Central memory CD4-positive, alpha-beta T cell (primary cell): ENCODE data around the gene PPP4R3B.
"Not testable (repeated sequence)": the region's sequence is repeated elsewhere in the genome, so short reads cannot be mapped to it uniquely, and the experiment has no call there.

Experiments used
- DNase-seq: peaks from one replicate; pipeline ENCODE4 v3.0.0; 2022

PPP4R3B gene

DNA sequence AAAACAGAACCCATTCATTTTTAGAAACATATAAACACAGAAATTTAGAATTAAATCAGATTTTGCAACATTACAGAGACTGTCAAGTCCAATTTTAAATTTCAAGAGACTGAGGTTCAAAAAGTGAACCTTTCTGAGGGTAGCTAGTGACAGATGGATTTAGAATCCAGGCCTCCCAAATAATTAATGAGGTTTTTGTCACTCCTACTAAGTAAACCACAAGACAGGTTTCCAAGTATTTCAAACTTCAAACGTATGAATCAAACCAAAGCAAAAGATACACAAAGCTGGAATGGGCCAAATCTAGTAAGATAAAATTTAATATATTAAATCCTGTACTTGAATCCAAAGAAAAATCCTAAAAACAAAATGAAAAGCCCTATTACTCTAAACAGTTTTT lies 25.3 kb downstream of the PPP4R3B start:
- no peak for DNase-seq

DNA sequence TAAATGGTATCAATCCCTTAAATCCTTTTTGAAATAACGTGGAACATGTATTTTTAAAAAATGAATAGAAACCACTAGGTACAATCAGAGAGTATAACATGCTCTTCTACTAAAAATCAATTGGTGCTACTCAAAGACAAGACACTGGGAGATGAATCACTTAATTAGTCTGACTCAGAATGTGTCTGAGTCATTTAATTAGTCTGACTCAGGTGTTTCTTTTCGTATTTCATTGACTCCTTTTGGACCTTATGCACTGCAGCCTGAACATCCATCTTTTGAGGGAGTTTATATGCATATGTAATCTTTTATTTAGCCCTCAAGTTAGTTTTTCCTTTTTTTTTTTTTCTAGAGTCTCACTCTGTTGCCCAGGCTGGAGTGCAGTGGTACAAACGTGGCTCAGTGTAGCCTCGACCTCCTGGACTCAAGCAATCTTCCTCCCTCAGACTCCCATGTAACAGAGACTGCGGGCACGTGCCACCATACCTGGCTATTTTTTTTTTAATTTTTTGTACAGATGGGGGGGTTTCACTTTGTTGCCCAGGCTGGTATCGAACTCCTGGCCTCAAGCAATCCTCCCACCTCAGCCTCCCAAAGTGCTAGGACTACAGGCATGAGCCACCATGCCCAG lies 26.5 kb downstream of the PPP4R3B start:
- DNase-seq, result no peak

DNA sequence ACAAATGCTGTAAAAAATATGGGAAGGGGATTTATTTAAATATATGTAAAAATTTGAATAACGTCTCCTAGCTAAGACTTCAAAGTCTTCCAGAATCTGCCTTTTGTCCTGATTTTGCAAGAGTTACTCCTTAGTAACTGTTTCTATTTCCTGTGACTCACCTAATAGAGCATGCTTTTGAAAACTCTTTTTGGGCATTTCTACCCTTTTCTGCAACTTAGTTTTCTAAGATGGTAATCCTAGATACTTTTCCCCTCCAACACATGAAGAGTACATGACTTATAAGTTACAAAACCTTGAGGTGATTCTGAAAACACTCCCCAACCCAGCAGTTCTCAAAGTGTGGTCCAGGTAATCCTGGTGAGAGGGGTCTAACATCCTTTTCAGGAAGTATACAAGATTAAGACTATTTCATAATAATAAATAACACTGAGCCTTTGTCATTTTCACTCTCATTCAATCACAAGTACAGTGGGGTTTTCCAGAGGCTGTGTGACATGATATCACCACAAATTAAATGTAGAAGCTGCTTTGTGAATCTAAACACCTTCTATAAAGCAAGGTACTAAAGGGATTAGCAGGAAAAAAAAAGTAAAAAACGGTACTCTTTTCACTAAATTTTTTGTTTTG lies 31.9 kb downstream of the PPP4R3B start:
- no peak for DNase-seq

DNA sequence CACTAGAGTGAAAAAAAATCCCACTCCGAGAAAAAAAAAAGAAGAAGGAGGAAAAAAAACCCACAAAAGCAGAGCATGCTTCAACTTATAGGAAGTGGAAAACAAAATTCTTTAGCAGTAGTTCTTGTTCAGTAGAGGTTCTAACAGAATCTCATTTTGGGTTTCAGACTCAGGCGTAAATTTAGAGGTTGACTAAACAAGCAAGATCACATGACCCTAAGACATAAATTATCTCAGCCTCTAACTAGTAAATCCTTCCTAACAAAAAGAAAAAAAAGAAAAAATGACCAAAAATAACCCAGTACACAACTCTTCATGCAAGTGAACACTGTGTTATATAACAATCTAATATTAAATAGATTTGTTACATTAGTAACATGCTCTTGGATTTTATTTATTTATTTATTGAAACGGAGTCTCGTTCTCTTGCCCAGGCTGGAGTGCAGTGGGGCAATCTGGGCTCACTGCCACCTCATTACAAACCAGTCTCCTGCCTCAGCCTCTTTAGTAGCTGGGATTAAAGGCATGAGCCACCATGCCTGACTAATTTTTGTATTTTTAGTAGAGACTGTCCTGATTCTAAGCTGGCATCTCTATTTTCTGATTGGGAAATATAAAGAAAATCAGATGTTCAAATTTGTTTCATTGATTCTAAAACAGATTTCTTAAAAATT lies 35.4 kb downstream of the PPP4R3B start:
- DNase-seq, result no peak

DNA sequence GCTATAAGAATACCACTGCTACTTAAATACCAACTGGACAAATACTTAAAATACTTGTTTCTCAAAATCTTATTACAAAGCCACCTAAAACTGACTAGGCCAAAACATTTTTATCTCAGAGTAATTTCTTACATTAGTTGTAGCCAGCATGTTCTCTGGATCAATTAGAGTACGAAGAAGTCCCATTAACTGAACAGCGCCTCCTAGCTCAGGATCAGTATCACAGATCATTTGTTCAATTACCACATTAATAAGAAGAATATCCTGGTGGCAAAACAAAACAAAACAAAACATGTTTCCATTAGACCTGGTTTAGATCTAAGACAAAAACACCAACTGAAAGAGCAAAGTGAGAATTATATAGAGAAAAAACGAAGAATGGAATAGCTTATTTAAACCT lies 36.0 kb downstream of the PPP4R3B start:
- DNase-seq, result no peak

DNA sequence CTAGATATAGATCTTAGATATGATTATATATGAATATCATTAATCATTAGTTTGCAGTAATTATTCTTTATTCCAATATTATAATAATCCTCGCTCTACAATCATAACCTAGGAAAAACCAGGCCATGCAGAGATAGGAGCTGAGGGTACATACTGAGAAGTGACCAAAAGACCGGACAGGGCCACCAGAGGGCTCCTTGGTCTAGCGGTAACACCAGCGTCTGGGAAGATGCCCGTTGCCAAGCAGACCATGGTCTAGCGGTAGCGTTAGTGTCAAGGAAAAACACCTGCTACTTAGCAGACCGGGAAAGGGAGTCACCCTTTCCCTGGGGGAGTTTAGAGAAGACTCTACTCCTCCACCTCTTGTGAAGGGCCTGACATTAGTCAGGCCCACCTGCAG lies 48.4 kb downstream of the PPP4R3B start:
- not testable (repeated sequence) for DNase-seq

DNA sequence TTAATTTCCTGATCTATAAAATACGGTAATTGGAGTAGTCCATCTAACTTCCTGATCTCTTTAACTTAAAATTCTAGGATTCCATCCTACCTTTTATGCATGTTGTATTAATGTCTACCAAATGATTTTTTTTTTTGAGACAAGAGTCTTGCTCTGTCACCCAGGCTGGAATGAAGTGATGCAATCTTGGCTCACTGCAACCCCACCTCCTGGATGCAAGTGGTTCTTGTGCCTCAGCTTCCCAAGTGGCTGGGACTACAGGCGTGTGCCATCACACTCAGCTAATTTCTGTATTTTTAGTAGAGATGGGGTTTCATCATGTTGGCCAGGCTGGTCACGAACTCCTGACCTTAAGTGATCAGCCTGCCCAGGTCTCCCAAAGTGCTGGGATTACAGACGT lies 50.1 kb downstream of the PPP4R3B start:
- no peak for DNase-seq

DNA sequence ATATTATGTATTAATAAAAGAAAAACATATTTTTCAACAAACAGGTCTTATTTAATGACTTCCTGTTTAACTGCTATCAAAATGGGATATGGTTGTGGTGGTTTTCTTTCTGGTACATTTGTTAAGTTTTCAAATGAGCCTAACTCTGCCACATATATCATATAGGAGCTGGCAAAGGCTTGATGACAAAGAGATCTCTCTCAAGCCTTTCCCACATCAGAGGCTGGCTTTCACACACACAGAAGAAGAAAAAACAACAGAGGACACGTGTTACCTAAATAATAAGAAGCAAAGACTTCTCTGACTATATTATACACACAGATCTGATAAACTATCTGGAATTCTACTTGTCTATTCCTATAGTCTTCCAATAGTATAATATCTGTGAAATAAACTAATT lies 51.8 kb downstream of the PPP4R3B start:
- no peak for DNase-seq

DNA sequence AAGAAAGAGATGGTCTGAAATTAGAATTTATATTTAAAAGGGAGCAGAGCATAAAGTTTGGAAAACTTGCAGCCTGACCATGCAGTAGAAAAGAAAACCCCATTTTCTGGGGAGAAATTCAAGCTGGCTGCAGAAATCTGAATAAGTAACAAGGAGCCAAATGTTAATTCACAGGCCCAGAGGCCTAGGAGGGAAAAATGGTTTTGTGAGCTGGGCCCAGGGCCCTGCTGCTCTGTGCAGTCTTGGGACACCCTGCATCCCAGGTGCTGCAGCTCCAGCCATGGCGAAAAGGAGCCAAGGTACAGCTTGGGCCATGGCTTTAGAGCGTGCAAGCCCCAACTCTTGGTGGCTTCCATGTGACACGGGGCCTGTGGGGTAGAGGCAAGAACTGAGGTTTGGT lies 56.6 kb downstream of the PPP4R3B start:
- DNase-seq, result no peak

DNA sequence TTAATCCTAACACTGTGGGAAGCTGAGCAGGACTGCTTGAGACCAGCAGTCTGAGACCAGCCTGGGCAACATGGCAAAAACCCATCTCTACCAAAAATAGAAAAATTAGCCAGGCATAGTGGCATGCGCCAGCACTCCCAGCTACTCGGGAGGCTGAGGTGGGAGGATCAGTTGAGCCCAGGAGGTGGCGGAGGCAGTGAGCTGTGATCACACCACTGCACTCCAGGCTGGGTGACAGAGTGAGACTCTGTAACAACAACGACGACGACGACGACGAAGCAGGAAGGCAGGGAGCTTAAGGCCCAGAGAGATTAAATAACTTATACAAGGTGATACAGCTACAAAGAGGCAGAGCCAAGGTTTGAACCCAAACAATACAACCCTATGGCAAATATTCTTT lies 60.6 kb downstream of the PPP4R3B start:
- no peak for DNase-seq

DNA sequence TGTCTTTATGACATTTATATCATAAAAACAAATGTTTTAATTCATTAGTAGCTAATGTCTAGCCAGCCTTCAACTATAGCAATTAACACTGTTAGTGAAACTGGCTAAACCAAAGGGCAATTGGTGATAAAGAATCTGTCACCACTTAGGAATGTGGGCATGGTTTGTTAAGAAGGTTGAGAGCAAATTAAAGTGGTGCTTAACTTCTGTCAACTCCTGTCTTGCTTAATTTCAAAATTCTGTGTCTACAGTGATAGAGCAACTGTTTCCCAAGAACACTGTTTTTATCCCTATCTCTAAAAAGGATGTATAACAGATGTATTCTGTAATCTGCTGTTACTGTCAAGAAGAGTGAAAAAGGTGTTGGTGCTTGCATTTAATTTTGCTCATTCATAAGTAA lies 61.4 kb downstream of the PPP4R3B start:
- DNase-seq, result no peak

DNA sequence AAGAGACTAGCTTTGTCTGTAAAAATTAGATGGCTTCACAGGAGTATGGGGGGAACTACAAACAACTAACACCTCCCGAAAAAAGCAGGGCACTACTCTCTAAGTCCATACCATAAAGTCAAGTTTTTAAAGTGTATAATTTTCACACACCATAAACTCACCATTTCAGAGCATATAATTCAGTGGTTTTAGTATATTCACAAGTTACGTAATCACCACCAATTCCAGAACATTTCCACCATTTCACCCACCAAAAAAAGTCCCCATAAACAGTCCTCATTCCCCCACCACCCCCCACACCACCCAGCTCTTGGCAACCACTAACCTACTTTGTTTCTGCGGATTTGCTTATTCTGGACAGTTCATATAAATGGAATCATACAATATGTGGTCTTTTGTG lies 64.1 kb downstream of the PPP4R3B start:
- DNase-seq, result no peak

DNA sequence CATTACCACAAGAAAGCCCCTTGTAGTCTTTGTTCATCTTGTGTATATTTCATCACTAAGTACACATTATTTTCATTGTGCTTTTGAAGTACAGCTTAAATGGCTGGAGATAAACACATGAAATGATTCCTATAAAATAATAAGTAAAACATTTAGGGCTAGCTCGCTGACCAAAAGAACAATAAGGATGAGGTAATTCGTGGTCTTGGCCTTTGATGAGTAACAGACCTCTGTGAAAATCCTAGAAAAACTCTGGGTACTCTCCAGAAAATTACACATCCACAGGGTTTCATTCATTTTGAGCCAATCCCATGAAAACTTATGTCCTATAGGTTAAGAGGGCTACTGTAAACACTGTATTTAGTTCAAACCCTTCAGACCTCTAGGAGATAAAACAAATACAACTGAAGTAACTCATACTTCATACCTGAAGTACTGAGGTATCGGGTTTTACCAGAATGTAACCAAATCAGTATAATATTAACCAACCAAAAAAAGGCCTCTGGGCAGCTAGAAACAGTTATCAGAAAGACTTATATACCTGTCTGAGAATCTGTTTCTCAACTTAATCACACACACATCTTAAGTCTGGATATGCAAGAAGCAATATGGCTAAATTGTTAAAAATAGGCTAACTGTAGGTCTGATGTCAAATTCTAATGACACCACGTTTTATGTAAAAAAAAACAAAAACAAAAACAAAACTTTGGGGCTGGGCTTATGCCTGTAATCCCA lies 66.9 kb downstream of the PPP4R3B start:
- no peak for DNase-seq

DNA sequence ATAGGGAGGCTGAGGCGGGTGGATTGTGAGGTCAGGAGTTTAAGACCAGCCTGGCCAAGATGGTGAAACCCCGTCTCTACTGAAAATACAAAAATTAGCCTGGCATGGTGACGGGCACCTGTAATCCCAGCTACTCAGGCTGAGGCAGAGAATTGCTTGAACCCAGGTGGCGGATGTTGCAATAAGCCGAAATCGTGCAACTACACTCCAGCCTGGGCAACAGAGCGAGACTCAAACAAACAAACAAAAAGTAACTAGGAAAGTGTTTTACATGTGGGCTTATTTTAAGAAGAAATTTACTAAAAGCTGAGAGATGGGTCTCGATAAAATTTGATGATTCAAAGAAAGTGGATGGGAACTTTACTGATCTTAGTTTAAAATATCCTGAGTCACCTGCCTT lies 69.7 kb downstream of the PPP4R3B start:
- not testable (repeated sequence) for DNase-seq

DNA sequence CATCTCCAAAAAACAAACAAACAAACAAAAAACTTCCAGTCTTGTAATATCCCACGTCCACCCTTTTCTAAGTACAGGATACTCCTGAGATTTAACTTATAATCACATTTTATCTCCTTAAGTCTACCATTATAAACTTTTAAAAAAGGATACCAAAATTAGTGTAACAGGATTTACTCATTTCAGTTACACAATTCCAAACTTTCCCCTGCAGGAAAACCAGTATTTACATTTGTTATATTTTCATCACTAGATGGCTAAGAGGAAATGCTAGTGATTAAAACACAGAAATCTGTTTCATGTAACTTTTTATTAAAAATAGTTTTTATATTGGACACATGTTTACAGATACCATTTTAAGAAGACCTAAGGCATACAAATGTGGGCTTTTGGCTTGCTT lies 70.4 kb downstream of the PPP4R3B start:
- DNase-seq, result no peak

DNA sequence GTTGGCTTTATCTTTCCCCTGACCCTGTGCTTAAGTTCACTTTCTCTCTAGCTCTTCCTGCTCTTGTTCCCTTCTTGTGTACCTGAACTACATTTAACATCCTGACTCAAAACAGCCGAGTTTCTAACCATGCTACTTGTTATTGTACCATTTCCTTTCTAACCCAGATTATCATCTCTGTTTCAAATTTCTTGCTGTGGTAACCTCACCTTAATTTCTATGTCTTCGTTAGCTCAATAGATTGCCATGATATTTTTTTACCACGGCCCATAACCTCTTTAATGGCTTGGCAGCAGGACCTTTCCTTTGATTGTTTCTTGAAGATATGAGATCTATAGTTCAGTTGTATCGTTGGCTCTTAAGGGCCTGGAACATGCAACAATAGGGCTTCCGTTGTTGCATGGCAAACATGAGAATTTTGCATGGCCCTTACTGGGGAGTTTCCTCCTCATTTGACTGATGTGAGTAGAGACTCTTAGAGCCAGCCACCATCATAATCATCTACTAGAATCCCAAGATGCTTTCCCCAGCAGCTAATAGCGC lies 86.8 kb downstream of the PPP4R3B start:
- DNase-seq, result peak; percentile 66

DNA sequence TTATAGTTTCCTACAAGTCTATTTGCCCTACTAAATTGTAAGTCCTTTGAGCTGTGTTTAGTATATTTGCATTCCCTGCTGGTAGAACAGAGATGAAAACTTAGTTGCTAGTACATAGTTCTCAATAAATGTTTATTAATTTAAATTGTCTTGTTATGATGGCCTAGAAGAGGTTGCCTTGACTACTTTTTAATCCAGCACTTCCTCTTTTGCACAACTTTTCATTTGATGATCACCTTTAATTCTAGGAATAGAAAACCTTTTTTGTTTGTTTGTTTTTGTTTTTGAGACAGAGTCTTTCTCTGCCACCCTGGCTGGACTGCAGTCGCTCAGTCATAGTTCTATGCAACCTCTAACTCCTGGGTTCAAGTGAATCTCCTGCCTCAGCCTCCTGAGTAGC lies 91.2 kb downstream of the PPP4R3B start:
- no peak for DNase-seq

DNA sequence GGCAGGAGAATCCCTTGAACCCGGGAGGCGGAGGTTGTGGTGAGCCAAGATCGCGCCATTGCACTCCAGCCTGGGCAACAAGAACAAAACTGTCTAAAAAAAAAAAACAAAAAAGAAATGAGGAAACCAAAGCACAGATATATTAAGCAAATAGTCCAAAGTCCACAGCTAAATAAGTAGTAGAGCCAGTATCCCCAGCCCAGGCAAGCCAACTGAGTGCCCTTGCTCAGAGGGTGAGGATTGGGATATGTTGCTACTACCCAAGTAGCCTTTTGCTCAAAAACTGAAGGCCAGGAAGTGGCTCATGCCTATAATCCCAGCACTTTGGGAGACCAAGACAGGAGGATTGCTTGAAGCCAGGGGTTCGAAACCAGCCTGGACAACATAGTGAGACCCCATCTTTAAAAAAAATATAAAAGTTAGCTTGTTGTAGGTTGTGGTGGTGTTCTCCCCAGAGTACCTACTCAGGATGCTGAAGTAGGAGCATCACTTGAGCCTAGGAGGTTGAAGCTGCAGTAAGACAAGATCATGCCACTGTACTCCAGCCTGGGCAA lies 92.5 kb downstream of the PPP4R3B start:
- no peak for DNase-seq

DNA sequence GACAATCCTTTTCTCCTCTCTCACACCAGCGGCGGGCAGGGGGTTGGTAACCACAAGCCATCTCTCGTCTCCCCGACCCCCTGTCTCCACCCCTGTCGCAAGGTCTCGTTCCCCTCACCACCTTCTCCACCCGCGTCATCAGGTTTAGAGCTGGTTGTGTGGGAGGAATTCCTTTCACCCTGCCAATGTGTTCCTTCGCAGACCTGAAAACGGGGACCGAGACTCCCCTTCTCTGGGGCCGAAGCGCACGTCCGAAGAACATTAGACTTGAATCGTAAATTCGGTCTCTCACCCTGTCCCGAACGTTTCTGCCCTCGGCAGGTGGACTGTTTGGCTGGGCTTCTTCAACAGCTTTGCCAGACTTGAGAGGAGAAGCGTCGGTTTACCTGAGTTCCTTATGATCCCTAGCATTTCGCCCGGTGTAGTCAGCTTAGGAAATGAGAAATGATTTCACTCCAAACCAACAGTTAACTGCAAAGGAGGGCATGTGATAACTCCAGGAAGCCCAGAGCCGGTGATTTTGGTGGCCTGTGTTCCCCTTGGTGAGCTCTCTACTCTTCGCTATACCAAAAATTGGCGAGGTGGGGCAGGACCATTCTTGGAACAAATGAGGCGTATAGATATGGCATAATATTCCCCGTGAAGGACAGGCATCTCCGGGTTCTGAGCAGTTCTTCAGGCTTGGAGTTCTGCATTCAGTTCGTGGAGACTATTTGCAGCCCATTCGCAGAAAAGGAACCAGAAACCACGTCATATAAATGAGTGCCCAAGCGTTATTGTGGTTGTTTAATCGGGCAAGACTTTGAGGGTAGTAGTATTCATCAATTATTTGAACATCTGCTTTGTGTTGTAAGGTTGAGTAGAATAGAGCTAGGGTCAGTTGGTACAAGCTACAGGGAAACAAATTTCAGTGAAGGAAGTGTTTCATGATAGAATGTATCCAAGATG lies 97.2 kb downstream of the PPP4R3B start:
- peak; percentile 3 for DNase-seq

DNA sequence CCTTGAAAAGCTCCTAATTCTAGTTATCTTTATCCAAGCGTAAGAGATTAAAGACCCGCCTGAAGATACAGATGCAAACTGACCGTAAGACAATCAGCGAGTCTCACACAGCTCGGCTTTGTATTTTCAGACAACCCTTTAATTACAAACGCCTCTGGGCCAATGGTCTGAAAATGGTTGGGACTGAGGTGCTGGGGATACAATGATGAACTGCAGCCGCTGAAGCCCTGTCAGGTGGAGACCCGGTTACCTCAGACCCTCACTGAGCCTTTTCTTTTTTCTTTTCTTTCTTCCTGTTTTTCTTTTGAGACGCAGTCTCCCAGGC lies 98.6 kb downstream of the PPP4R3B start:
- DNase-seq, result no peak

DNA sequence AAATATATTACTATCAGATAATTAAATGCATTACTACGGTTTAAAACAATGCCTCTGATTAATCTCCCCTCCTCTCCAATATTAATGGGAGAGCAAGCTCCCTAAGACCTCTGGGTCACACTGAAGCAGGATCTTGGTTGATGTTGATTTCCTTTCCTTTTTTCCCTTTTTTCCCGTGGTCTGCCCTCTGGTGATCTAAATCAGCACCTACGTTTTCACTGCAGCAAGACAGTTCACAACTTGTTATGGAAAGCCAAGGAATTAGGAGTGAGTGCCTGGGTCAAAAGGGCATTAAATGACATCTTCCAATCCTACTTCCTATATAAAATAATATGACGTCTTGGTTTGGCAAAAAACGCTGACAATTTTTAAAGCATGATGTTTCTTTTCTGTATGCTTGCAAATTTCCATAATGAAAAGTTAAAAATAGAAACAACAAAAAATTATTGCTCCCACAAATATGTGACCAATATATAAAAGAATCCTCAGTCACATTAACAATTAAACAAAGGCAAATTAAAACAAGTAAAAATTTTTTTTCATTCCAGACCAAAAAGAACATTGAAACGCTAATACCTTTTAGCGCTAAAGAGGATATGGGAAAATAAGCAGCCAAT lies 105.8 kb downstream of the PPP4R3B start:
- DNase-seq, result no peak
